Measurements from ENCODE around the gene SPATS2L.

The SPATS2L gene

GRCh38 chr2:200471928-200472645 is 165.6 kb downstream of the SPATS2L start:
- DNase-seq = no peak

GRCh38 chr2:200472853-200473464 is 166.5 kb downstream of the SPATS2L start:
- no peak for DNase-seq

- no peak for DNase-seq
Measured at GRCh38 chr2:200475795-200476194, 169.3 kb downstream of the SPATS2L start.

GRCh38 chr2:200476836-200477235 is 170.3 kb downstream of the SPATS2L start:
- no peak for DNase-seq

GRCh38 chr2:200477667-200478131 is 171.2 kb downstream of the SPATS2L start:
- no peak for DNase-seq

- DNase-seq = no peak
Measured at GRCh38 chr2:200479692-200480265, 173.3 kb downstream of the SPATS2L start.

GRCh38 chr2:200482194-200482593 is 175.7 kb downstream of the SPATS2L start:
- no peak for DNase-seq

GRCh38 chr2:200483729-200484198 is 177.3 kb downstream of the SPATS2L start:
- DNase-seq = no peak

GRCh38 chr2:200484934-200485333 is 178.4 kb downstream of the SPATS2L start:
- DNase-seq = no peak

- DNase-seq = no peak
Measured at GRCh38 chr2:200486529-200486928, 180.0 kb downstream of the SPATS2L start.

- no peak for DNase-seq
Measured at GRCh38 chr2:200488169-200488568, 181.7 kb downstream of the SPATS2L start.

GRCh38 chr2:200490001-200490400 is 183.5 kb downstream of the SPATS2L start:
- DNase-seq = no peak

GRCh38 chr2:200492656-200493055 is 186.2 kb downstream of the SPATS2L start:
- DNase-seq = no peak

GRCh38 chr2:200494048-200494447 is 187.6 kb downstream of the SPATS2L start:
- no peak for DNase-seq

- DNase-seq = no peak
Measured at GRCh38 chr2:200496696-200497095, 190.2 kb downstream of the SPATS2L start.

GRCh38 chr2:200498402-200499162 is 192.1 kb downstream of the SPATS2L start:
- no peak for DNase-seq

GRCh38 chr2:200502196-200502595 is 195.7 kb downstream of the SPATS2L start:
- no peak for DNase-seq

GRCh38 chr2:200506679-200507078 is 200.2 kb downstream of the SPATS2L start:
- DNase-seq = no peak

- no peak for DNase-seq
Measured at GRCh38 chr2:200507179-200507578, 200.7 kb downstream of the SPATS2L start.

- DNase-seq = no peak
Measured at GRCh38 chr2:200509235-200509611, 202.7 kb downstream of the SPATS2L start.

- DNase-seq = peak; percentile 95
Measured at GRCh38 chr2:200509612-200510433, 203.3 kb downstream of the SPATS2L start, which contains the start of gene KCTD18. Gene KCTD18, minus strand, starts transcription at chr2:200510068. Its CDS starts 3,052 bp downstream, at chr2:200507016.

GRCh38 chr2:200515155-200515554 is 208.7 kb downstream of the SPATS2L start:
- DNase-seq = no peak

Measured in suppressor macrophage treated with lipopolysaccharide for 4 hours (primary cell).